Measurements from ENCODE around the gene TSEN34. TPM values are rescaled to one million over a fixed set of nuclear protein-coding genes. Genes with fewer than 3 reads are reported as not detected.

The TSEN34 gene
- total RNA-seq, 1 experiment from 2014 or later, result 52.2 TPM

DNA sequence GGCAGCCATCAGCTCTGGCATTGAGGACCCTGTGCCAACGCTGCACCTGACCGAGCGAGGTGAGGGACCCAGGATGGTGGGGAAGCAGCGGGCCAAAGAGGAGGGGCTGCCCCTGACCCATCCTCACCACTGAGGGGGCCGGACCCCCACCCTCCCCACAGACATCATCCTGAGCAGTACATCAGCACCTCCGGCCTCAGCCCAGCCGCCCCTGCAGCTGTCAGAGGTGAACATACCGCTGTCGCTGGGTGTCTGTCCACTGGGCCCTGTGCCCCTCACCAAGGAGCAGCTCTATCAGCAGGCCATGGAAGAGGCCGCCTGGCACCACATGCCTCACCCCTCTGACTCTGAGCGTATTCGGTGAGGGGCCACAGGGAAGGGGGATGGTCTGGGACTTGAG lies 38.8 kb upstream of the TSEN34 start:
- H3K27ac Mint-ChIP-seq (ENCODE audit: unreplicated experiment), result peak overlapping the region; percentile 33
- TF ChIP-seq, protein P1, sequence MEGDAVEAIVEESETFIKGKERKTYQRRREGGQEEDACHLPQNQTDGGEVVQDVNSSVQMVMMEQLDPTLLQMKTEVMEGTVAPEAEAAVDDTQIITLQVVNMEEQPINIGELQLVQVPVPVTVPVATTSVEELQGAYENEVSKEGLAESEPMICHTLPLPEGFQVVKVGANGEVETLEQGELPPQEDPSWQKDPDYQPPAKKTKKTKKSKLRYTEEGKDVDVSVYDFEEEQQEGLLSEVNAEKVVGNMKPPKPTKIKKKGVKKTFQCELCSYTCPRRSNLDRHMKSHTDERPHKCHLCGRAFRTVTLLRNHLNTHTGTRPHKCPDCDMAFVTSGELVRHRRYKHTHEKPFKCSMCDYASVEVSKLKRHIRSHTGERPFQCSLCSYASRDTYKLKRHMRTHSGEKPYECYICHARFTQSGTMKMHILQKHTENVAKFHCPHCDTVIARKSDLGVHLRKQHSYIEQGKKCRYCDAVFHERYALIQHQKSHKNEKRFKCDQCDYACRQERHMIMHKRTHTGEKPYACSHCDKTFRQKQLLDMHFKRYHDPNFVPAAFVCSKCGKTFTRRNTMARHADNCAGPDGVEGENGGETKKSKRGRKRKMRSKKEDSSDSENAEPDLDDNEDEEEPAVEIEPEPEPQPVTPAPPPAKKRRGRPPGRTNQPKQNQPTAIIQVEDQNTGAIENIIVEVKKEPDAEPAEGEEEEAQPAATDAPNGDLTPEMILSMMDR (IDR thresholded peaks at IDR 0.05; ENCODE audit: unreplicated experiment), result no peak
- H3K36me3 Mint-ChIP-seq (ENCODE audit: insufficient read depth, unreplicated experiment), result peaks cover 89% of the 10 kb centered on the region
- intact Hi-C loops (cut with micrococcal nuclease; ENCODE audit: unreplicated experiment), result no loop called here
- H3K27me3 Mint-ChIP-seq (ENCODE audit: unreplicated experiment), result no peaks in the 10 kb centered on the region
- no peak for DNase-seq
- BruUV-seq (replicated peaks), result no TSS peak
- no peaks in the 10 kb centered on the region for H3K9me3 Mint-ChIP-seq (ENCODE audit: low read depth, unreplicated experiment)
- peaks cover 9% of the 10 kb centered on the region for H3K4me1 Mint-ChIP-seq (ENCODE audit: low read depth, unreplicated experiment)
- CTCF ChIA-PET, result interaction anchor here (0.5 to 0.9 kb wide), 2 partner anchors 20 to 374 kb away, joined by 3 read pairs; no protein-coding TSS in a partner anchor
- no peak overlapping the region for H3K4me3 Mint-ChIP-seq (ENCODE audit: low read depth, unreplicated experiment)

DNA sequence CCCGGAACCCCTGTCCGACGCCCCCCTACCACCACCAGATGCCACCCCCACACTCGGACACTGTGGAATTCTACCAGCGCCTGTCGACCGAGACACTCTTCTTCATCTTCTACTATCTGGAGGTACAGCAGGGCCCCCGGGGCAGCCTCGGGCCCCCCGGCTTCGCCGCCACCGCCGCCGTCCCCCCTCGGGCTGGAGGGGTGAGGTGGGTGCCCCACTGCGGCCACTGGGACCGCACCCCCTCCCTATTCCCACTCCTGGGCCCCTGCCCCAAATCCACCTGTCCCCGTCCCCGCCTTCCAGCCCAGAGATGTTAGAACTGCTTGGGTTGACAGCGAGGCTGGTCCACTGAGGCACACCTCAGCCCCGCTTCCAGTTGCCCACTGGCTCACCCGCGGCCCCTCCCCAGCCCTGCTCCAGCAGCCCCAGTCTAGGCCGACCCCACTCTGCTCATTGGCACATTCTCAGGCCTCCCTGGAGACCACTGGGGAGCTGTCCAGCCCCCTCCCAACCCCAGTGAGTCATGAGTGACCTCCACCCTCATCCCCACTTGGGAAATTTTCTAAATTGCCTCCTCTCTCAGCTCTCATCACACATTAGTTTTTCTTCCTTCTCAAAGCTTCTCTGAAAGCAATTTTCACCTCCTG lies 38.1 kb upstream of the TSEN34 start:
- no peaks in the 10 kb centered on the region for H3K27me3 Mint-ChIP-seq (ENCODE audit: unreplicated experiment)
- CTCF ChIA-PET, result interaction anchor here (0.5 kb wide), 1 partner anchor 375 kb away, joined by 3 read pairs; no protein-coding TSS in a partner anchor
- peaks cover 12% of the 10 kb centered on the region for H3K4me1 Mint-ChIP-seq (ENCODE audit: low read depth, unreplicated experiment)
- no peaks in the 10 kb centered on the region for H3K9me3 Mint-ChIP-seq (ENCODE audit: low read depth, unreplicated experiment)
- peak overlapping the region; percentile 33 for H3K27ac Mint-ChIP-seq (ENCODE audit: unreplicated experiment)
- no peak overlapping the region for H3K4me3 Mint-ChIP-seq (ENCODE audit: low read depth, unreplicated experiment)
- TF ChIP-seq, protein P1 (IDR thresholded peaks at IDR 0.05; ENCODE audit: unreplicated experiment), result no peak
- peaks cover 94% of the 10 kb centered on the region for H3K36me3 Mint-ChIP-seq (ENCODE audit: insufficient read depth, unreplicated experiment)
- BruUV-seq (replicated peaks), result no TSS peak
- DNase-seq, result no peak
- intact Hi-C loops (cut with micrococcal nuclease; ENCODE audit: unreplicated experiment), result no loop called here

DNA sequence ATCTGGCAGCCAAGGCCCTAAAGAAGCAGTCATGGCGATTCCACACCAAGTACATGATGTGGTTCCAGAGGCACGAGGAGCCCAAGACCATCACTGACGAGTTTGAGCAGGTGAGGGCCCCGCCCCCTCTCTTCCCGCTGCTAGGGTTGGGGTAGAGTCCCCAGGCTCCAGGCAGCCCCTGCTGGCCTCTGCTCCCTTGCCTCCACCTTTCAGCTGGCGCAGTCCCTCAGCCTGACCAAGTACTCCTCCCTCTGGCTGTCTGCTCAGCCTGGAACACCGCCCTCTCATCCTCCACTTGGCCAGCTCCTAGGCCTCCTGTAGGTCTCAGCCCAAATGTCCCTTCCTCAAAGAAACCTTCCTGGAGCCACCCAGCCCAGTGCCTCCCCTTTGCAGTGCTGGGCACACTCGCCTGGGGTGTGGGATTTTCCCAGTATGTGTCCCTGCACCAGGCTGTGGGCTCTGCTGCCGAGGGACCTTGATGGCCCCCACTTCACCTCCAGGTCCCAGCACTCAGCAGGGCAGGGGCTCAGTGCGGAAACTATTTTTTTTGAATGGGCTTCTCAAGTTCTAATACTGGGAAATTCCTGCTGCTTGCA lies 37.3 kb upstream of the TSEN34 start:
- no peak for DNase-seq
- Mint-ChIP-seq H3K27ac (ENCODE audit: unreplicated experiment) (peak overlapping the region; percentile 33), H3K4me3 (ENCODE audit: low read depth, unreplicated experiment) (no peak overlapping the region), H3K27me3 (ENCODE audit: unreplicated experiment) (no peaks in the 10 kb centered on the region), H3K4me1 (ENCODE audit: low read depth, unreplicated experiment) (peaks cover 18% of the 10 kb centered on the region), H3K36me3 (ENCODE audit: insufficient read depth, unreplicated experiment) (peaks cover 98% of the 10 kb centered on the region), H3K9me3 (ENCODE audit: low read depth, unreplicated experiment) (no peaks in the 10 kb centered on the region)
- TF ChIP-seq, protein P1 (IDR thresholded peaks at IDR 0.05; ENCODE audit: unreplicated experiment), result no peak
- intact Hi-C loops (cut with micrococcal nuclease; ENCODE audit: unreplicated experiment), result no loop called here
- BruUV-seq (replicated peaks), result no TSS peak
- CTCF ChIA-PET, result no interaction called here

DNA sequence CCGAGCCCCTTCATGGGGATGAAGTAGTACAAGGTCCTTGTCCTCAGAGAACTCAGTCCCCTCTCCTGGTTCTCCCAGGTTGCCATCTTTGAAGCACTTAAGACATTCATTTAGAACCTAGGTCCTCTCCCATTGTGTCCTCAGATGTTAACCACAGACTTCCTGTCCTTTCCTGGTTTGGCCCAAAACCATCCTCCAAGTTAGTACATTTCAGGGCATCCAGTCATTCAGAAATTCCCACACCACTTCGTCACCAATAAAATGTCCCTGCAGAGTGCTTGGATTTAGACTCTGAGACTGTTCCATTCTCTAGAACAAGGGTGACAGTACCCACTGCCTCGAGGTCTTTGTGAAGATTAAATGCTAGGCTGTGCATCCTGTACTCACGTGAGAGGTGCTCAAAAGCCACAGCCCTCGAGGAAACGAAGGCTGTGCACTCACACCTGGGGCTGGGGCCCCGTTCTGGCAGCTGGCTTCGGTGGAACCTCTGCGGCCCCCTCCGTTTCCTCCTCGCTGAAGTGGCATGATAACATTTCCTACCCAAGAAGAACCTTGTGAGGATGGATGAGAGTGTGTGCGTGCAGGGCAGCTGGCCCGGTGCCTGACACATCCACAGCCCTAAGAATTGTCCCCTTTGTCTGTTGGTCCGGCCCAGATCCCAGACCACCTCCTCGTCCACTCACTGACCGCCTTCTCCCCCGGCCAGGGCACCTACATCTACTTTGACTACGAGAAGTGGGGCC lies 36.3 kb upstream of the TSEN34 start:
- TF ChIP-seq, protein P1 (IDR thresholded peaks at IDR 0.05; ENCODE audit: unreplicated experiment), result no peak
- no peaks in the 10 kb centered on the region for H3K9me3 Mint-ChIP-seq (ENCODE audit: low read depth, unreplicated experiment)
- H3K27me3 Mint-ChIP-seq (ENCODE audit: unreplicated experiment), result no peaks in the 10 kb centered on the region
- no peak for DNase-seq
- BruUV-seq (replicated peaks), result no TSS peak
- intact Hi-C loops (cut with micrococcal nuclease; ENCODE audit: unreplicated experiment), result no loop called here
- H3K27ac Mint-ChIP-seq (ENCODE audit: unreplicated experiment), result peak overlapping the region; percentile 33
- peaks cover 98% of the 10 kb centered on the region for H3K36me3 Mint-ChIP-seq (ENCODE audit: insufficient read depth, unreplicated experiment)
- CTCF ChIA-PET, result no interaction called here
- no peak overlapping the region for H3K4me3 Mint-ChIP-seq (ENCODE audit: low read depth, unreplicated experiment)
- H3K4me1 Mint-ChIP-seq (ENCODE audit: low read depth, unreplicated experiment), result peaks cover 18% of the 10 kb centered on the region
